GM12873 (cell line): ENCODE measurements around the gene ARFGEF2.

Experiments
- TF ChIP-seq, protein P1 (sequence below): IDR thresholded peaks from 2 replicates; pipeline ENCODE4 v1.5.1; 2012; ENCODE audit warnings: low read depth, mild to moderate bottlenecking, moderate library complexity, low read length, control low read depth; ENCODE audit not compliant: insufficient read depth; ENCODE audit errors: missing control alignments

ARFGEF2 gene

GRCh38 chr20:48923149-48923718, 1.7 kb downstream of the ARFGEF2 start:
- TF ChIP-seq, protein P1, sequence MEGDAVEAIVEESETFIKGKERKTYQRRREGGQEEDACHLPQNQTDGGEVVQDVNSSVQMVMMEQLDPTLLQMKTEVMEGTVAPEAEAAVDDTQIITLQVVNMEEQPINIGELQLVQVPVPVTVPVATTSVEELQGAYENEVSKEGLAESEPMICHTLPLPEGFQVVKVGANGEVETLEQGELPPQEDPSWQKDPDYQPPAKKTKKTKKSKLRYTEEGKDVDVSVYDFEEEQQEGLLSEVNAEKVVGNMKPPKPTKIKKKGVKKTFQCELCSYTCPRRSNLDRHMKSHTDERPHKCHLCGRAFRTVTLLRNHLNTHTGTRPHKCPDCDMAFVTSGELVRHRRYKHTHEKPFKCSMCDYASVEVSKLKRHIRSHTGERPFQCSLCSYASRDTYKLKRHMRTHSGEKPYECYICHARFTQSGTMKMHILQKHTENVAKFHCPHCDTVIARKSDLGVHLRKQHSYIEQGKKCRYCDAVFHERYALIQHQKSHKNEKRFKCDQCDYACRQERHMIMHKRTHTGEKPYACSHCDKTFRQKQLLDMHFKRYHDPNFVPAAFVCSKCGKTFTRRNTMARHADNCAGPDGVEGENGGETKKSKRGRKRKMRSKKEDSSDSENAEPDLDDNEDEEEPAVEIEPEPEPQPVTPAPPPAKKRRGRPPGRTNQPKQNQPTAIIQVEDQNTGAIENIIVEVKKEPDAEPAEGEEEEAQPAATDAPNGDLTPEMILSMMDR: no peak

- TF ChIP-seq, protein P1: no peak
Measured at GRCh38 chr20:48924756-48925109, 3.2 kb downstream of the ARFGEF2 start.

DNA sequence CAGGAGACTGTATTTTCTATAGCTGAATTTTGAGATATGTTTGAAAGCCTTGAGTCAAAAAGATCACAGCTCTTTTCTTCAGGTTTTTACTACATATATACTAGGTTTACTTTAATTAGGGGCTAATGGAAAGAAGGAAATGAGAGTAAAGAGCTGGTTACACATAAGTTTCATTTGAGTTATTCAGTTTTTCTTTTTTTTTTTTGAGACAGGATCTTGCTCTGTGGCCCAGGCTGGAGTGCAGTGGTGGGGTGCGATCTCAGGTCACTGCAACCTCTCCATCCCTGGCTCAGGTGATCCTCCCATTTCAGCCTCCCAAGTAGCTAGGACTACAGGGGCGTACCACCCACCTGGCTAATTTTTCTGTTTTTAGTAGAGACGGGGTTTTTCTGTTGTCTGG, 4.8 kb downstream of the ARFGEF2 start:
- TF ChIP-seq, protein P1: no peak

DNA sequence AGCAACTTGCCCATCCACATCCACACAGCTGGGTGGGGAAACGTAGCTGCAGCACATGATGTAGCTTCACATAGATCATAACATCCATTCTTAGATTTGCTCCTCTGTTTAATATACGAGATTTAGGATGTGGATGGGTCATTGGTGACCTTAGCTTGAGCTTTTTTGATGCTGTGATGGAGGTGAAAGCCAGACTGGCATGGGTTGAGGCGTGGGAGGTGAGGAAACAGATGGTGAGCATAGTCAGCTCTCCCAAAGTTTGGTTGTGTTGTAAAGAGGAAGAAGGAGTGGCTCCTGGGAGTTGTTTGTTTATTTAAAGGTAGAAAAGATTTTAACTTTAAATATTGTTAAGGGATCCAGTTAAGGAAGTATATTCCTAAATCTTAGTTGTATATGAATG, 5.3 kb downstream of the ARFGEF2 start:
- TF ChIP-seq, protein P1: no peak

- TF ChIP-seq, protein P1: no peak
Measured at GRCh38 chr20:48928832-48929725, 7.6 kb downstream of the ARFGEF2 start.

DNA sequence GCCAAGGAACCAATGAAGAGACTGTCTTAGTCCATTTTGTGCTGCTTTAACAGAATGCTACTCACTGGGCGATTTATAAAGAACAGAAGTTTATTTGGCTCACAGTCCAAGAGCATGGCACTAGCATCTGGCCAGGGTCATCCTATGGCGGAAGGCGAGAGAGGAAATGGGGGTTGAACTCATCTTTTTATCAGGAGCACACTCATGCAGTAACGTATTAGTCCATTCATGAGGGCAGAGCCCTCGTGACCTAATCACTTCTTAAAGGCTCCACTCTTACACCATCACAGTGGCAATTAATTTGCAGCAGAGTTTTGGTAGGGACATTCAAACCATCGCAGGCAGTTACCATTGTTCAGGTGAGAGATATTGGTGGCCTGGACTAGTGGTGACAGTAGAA, 8.5 kb downstream of the ARFGEF2 start:
- TF ChIP-seq, protein P1: no peak

GRCh38 chr20:48930878-48931277, 9.4 kb downstream of the ARFGEF2 start:
- TF ChIP-seq, protein P1: no peak
